GM19372 (cell line): ENCODE results near the gene NCKIPSD.

Experiments used
- ATAC-seq: cut with Tn5 transposase; IDR thresholded peaks from one replicate; pipeline ENCODE4 v1.9.1; 2021; ENCODE audit warnings: mild to moderate bottlenecking, low read depth, moderate library complexity; ENCODE audit not compliant: unreplicated experiment

The NCKIPSD gene

GRCh38 chr3:48628277-48629017, 57.3 kb downstream of the NCKIPSD start:
- no peak for ATAC-seq

GRCh38 chr3:48625600-48625999, 60.1 kb downstream of the NCKIPSD start:
- no peak for ATAC-seq

DNA sequence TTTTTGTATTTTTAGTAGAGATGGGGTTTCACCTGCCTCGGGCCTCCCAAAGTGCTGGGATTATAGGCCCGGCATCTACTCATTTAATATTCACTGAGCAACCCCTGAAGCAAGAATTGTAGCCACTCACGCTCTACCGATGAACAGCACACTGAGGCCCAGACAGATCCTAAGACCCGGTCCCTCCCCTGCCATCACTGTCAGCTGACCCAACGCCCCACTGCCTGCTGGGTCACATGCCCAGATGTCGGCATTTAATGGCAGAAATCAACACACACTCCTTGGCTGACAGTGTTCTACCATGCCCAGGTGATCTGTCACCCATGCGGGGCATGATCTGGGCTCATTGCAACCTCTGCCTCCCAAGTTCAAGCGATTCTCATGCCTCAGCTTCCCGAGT, 60.9 kb downstream of the NCKIPSD start:
- no peak for ATAC-seq

DNA sequence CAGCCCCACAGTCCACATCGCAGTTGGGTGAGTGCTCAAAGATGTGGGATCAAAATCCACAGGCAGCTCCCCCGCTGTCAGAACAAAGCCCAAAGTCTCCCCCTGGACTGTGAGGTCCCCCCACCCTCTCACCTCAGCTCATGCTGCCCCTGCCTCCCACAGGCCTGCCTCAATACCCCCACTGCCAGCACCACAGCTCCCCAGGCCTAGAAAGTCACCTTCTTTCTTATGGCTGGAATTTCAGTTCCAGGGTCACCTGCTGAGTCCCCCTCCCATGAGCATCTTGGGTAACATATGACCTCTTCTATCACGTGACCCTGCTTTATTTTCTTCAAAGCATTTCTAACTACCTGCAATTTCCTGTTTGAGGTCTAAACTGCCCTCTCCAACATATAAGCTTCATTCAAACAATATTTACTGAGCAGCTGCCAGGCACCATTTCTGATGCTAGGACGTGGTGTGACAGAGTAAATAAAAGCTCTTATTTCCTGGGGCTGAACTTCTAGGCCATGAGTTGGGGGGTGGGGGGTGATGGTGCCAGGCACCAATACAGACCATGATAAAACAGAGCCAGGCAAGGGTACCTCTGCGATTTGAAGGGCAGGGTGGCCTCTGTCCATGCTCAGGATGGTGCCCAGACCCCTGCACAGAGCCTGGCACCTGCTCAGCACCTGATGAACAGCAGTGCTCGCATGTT, 61.7 kb downstream of the NCKIPSD start:
- ATAC-seq, result no peak
